GM18526 (cell line): ENCODE results near the gene DOC2B.

Experiments used
- POLR2A ChIP-seq: IDR thresholded peaks from 3 replicates; pipeline ENCODE4 v1.6.1; 2011; ENCODE audit not compliant: insufficient read length; ENCODE audit errors: extremely low read depth

DOC2B gene

DNA sequence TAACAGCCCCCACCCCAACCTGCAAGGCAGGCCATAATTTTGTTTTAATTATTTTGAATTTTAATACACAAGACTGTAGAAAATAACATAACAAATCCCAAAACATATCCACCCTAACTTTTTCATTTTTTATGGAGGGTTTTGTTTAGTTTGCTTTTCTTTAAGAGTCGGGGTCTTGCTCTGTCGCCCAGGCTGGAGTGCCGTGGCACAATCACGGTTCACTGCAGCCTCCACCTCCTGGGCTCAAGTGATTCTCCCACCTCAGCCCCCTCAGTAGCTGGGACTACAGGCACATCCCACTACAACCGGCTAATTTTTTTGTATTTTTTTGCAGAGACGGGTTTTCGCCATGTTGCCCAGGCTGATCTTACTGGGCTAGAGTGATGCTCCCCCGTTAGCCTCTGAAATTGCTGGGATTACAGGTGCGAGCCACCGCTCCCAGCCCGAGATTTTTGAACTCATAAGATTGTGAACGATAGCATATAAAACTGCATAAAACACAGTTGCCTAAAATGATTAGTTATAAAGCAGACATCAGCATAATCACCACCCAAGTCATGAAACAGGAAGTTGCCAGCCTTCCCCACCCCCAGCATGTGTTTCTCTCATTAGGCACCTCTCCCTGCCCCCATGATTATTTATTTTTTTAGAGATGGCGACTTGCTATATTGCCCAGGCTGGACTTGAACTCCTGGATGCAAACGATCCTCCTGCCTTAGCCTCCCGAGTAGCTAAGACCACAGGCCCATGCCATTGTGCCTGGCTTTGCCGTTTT, 13.6 kb upstream of the DOC2B start:
- no peak for TF ChIP-seq POLR2A

GRCh38 chr17:193841-194806, 12.7 kb upstream of the DOC2B start:
- no peak for TF ChIP-seq POLR2A

DNA sequence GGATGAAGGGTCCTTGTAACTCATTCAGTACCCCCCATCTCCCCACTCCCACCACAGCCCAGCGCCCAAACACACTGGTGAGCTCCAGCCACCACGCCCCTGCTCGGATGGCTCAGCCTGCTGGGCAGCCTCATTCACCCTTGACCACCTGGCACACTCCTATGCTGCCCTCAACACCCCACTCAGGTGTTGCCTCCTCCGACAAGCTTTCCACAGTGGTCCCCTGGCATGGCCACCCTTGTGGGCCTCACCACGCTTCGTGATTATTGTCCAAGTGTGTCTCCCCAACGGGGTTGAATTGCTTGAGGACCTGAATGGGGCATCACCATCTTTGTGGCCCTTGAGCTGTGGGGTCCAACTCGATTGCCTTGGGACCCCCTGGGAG, 12.0 kb upstream of the DOC2B start:
- TF ChIP-seq POLR2A, result no peak

DNA sequence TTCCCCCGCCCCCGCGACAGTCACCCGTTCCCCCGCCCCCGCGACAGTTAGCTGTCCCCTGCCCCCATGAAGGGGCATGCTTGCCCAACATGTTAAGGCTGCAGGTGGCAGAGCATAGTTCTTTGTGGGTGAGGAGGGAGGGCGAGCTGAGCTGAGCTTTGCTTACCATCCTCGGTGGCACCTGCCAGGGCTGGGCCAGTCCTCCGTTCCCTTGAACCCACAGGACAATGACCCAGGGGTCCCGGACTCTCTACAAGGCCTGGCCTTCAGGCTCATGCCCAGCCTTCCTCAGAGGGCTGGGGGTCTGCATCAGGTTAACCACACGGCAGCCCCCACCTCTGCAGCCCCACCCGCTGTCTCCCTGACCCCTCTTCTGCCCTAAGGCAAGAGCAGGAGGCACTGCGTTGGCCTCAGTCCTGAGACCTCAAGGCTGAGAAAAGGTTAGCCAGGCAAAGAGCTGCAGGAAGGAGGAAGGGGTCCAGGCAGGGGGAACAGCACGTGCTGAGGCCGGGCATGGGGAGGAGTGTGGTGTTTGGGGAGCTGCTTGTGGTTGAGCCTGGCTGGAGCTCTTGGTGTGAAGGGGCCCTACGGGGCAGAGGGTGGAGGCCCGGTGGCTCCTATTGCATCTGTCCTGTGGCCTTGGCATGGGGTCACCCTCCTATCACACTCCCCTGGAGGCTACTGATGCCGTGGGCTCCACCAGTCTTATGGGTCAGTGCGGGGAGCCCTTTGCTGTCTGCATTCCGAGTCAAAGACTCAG, 11.4 kb upstream of the DOC2B start:
- no peak for TF ChIP-seq POLR2A

DNA sequence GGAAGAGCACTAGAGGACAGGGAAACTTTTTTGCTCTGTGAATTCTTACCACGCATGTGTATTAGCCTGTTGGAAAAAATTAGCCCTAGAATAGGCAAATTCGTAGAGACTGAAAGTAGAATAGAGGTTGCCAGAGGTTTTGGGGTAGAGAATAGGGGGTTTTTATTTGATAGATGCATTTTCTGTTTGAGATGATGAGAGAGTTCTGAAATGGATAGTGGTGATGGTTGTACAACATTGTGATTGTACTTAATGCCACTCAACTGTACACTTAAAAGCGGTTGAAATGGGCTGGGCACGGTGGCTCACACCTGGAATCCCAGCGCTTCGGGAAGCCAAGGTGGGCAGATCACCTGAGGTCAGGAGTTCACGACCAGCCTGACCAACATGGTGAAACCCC, 8.0 kb upstream of the DOC2B start:
- no peak for TF ChIP-seq POLR2A

GRCh38 chr17:187130-187529, 5.7 kb upstream of the DOC2B start:
- no peak for TF ChIP-seq POLR2A

DNA sequence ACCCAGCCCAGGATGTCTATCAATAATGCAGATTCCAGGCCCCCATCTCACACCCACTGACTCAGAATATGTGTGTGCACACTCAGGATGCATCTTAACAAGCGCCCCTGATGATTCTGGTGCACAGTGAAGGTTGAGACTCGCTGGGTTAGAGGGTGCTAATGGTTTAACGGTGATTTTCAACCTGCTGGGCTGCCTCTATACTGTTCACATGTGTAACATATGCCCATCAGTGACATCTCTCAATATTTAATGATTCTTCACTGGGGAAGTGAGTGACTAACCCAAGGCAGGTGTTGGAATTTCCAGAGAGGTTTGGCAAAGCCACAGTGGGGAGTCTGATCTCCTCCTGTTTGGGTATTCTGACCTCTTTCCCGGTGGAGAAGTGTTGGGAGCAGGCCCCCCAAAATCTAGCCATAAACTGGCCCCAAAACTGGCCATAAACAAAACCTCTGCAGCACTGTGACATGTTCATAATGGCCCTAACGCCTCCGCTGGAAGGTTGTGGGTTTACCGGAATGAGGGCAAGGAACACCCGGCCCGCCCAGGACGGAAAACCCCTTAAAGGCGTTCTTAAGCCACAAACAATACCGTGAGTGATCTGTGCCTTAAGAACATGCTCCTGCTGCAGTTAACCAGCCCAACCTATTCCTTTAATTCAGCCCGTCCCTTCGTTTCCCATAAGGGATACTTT, 4.1 kb upstream of the DOC2B start:
- no peak for TF ChIP-seq POLR2A

- TF ChIP-seq POLR2A, result no peak
Observed at GRCh38 chr17:183021-183420, 1.6 kb upstream of the DOC2B start.

GRCh38 chr17:182050-182751, 751 bp upstream of the DOC2B start:
- no peak for TF ChIP-seq POLR2A

GRCh38 chr17:180381-181244, 837 bp downstream of the DOC2B start:
- TF ChIP-seq POLR2A, result no peak

DNA sequence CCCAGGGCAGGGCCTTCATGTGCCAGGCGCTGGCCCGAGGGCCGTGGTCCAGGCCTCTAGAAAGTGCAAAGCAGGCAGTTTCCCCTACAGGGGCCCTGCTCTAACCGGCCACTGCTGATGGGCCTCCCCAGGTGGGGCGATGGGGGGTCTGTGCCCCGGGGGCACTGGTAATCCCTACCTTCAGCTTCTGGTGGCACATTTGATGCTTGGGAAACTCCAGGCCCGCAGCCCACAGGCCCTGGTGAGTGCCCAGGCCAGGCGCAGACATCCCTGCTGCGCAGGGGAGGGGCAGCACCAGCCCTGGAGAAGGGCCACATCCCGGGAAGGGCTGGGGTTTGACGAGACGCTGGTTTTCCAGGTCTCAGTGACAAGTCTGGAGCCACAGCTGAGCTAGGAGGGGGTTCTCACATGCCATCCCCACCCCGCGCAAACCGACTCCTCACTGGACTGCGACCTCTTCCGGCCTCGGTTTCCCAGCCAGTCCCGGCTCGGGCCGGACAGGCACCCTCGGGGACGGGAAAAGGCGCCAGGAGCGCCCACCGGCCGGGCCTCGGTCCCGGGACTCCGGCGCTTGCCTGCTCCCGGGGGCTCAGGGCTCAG, 1.6 kb downstream of the DOC2B start:
- TF ChIP-seq POLR2A, result no peak

DNA sequence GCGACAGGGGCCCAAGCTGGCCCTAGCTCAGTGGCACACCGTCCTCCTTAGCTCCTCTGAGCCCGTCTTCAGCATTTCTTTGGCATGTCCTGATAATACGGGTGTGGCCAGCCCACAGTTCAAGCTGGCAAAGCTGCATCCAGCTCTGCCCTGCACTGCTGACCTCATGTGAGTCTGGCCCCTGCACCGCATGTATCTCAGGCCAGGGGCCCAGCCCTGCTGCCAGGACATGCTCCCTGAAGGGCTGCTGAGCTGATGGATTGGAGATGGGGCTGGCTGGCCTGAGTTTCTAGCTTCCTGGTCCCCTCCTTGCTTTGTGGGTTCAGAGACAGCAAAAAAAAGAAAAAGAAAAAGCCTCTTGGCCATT, 2.4 kb downstream of the DOC2B start:
- TF ChIP-seq POLR2A, result no peak
